ENCODE results near the gene AMBRA1. TPM values are rescaled to one million over a fixed set of nuclear protein-coding genes. Genes with fewer than 3 reads are reported as not detected.

AMBRA1 gene
- total RNA-seq (10 to 100 TPM; 13.3 to 23.5 (median 16.7) TPM), polyA plus RNA-seq (10 to 100 TPM in 1 of 2 donors, 1 to 10 TPM in 1; 5.6 to 11.0 TPM)
- long read RNA-seq, donor 1, partial matches to known transcripts = 7 of 10 reads
- long read RNA-seq, donor 1, other reads (novel, unspliced or antisense) = 3 of 10 reads
- long read RNA-seq, donor 2, full-length matches to known transcripts = 8 of 21 reads
- long read RNA-seq, donor 2, partial matches to known transcripts = 10 of 21 reads
- long read RNA-seq, donor 2, other reads (novel, unspliced or antisense) = 3 of 21 reads
- long read RNA-seq, donor 3, partial matches to known transcripts = 7 of 10 reads
- long read RNA-seq, donor 3, other reads (novel, unspliced or antisense) = 3 of 10 reads

DNA sequence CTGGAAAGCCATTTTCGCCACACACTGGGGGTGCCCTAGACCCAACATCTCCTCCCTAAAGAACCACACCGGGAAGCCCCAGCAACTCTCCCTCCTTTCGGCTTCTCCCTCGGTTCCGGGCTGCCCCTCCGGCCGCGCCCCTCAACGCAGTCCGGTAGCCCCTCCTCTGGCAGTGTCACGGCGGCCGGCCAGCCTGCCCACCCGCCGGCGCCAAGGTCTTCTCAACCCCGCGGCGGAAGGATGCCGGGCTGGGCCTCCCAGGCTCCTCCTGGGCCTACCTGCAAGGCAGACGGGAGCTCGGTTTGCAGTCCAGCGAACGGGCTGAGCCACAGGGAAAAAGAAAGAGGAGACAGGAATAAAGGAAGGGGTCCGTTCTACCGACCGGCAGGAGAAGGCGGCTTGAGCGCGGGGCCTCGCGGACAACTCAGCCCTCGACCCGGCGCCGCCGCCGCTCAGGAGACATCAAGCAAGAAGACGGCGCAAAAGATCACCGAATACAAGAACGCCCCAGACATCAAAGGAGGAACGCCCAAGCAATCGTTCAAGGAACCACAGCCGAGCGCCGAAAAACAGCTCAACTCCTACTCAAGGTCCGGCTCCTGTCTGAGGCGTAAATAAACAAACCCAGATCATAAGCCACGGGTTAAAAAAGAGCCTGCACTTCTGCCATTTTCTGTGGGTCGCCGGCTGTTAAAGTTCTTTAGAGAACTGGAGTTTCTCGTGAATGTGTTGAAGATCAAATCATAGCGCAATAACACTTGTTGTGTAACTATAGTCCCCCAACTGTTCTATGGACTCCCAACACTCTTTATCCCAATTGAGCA, at the start of gene AMBRA1:
Gene AMBRA1 (minus strand): TSS at position 474 of the 824 bp plus-strand sequence. CDS start 45,643 bp downstream, outside the sequence.
- WGBS, 4 donors = 1 to 2% (median 2%) methylated on average over 45 to 54 of the region's 54 CpGs
- intact Hi-C loops (cut with DNase I) = loop anchor here in 1 of 10 donors (2.0 kb wide), 1 partner anchor 23 kb away; the partner anchor contains the start of genes ATG13 and HARBI1
- ATAC-seq = peak; percentile 84 to 96 (median 92)

DNA sequence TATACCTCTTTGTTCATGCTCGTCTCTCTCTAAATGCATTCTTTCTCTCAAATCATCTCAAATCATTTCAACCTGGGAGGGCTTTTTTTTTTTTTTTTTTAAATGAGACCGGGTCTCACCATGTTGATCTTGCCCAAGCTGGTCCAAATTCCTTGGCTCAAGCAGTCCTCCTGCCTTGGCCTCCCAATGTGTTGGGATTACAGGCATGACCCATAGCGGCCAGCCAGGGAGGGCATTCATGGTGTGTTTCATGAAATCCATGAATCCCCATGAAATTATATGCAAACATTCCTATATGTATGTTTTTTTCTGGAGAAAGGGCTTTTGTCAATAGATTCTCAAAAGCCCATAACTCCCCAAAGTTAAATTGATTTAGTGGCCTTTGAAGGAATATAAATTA, 49.7 kb upstream of the AMBRA1 start:
- Histone ChIP-seq H3K27me3 (no peaks in the 10 kb centered on the region), H3K9me3 (no peaks in the 10 kb centered on the region), H3K4me1 (peaks cover 0 to 10% (median 7%) of the 10 kb centered on the region in 12 donors), H3K27ac (no peak overlapping the region), H3K36me3 (peaks cover 2 to 76% (median 63%) of the 10 kb centered on the region in 9 donors), H3K4me3 (no peak overlapping the region)
- intact Hi-C loops (cut with DNase I) = no loop called here
- TF ChIP-seq POLR2A (IDR thresholded peaks at IDR 0.05) = no peak
- no peak for TF ChIP-seq CTCF (IDR thresholded peaks at IDR 0.05)
- whole genome bisulfite sequencing, 4 donors = 82 to 97% (median 94%) methylated on average over 3 of the region's 3 CpGs
- no peak for ATAC-seq
- DNase-seq = no peak

More for the DNA sequence above, at the start of gene AMBRA1:
- H3K27me3 ChIP-seq = no peaks in the 10 kb centered on the region
- TF ChIP-seq POLR2A (IDR thresholded peaks at IDR 0.05) (peak in 1 of 2 donors; percentile 38), CTCF (IDR thresholded peaks at IDR 0.05) (peak in 1 of 12 donors; percentile 9)
- H3K4me1 ChIP-seq = peaks cover 0 to 51% (median 31%) of the 10 kb centered on the region in 12 donors
- no peaks in the 10 kb centered on the region for H3K36me3 ChIP-seq
- DNase-seq = peak; percentile 83 to 89 (median 86)
- H3K27ac ChIP-seq = peak within 1 kb of the TSS; percentile 70 to 88 (median 82)
- H3K9me3 ChIP-seq = no peaks in the 10 kb centered on the region
- peak within 1 kb of the TSS; percentile 66 to 99 (median 91) for H3K4me3 ChIP-seq

DNA sequence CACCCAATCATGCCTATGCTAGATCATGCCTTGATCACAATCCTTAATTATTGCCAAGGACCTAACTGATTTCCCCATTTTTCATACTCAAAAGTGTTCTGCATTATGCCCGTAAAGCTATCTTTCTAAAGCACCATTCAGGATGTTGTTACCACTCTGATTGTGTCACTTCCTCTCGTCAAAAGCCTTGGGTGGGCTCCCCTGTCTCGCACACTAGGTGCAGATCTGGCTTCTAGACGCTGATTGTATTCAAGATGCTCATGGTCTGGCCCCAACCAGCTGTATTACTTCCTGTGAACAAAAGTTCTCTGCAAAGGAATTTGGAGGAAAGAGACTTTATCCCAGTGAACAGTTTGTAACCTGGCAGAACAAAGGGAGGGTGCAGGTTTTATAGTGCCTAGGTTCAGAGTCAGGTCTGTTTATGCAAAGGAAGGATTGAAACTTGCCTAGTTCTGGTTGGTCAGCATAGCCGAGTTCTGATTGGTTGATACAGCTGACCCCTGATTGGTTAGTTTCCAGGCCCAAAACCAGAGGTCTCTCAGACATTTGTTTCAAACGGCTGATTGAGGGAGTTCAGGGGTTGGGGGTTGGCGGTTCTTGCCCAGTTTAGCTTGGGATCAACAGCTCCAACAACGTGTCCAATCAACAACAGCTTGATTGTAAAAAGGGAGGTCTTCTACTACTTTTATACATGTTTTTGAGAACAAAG, 49.0 kb upstream of the AMBRA1 start:
- Histone ChIP-seq H3K4me1 (peaks cover 0 to 3% (median 0%) of the 10 kb centered on the region in 12 donors), H3K27me3 (no peaks in the 10 kb centered on the region), H3K9me3 (no peaks in the 10 kb centered on the region), H3K36me3 (peaks cover 2 to 73% (median 62%) of the 10 kb centered on the region in 9 donors), H3K27ac (no peak overlapping the region), H3K4me3 (no peak overlapping the region)
- no peak for TF ChIP-seq CTCF (IDR thresholded peaks at IDR 0.05)
- no peak for TF ChIP-seq POLR2A (IDR thresholded peaks at IDR 0.05)
- 90 to 95% (median 92%) methylated on average over 8 of the region's 8 CpGs for WGBS, 4 donors
- ATAC-seq (no peak), DNase-seq (no peak)
- intact Hi-C loops (cut with DNase I) = no loop called here
